ENCODE measurements around the gene TXLNA. TPM values are rescaled to one million over a fixed set of nuclear protein-coding genes. Genes with fewer than 3 reads are reported as not detected.

Gene TXLNA
- total and polyA plus RNA-seq, 9 donors: 23.9 to 71.9 (median 47.8) TPM

DNA sequence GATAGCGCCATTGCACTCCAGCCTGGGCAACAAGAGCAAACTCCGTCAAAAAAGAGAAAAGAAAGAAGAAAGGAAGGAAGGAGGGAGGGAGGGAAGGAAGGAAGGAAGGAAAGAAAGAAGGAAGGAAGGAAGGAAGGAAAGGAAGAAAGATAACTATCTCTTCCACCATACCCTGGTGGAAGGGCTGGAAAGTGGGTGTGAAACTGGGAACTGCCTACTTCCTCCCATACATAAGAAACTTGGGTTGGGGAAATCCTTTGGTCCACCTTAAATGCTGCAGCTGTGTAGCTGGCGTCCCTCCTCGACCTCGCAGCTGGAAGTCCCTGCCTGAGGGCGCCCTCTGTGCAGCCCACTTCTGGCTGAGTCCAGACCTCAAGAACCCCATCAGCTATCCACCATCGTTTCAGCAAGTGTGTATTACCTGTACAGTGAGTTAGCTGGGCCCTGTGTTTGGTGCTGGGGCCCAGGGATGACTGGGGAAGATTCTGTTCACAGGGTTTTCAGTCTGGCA, 62.9 kb downstream of the TXLNA start:
- peaks cover 9% of the 10 kb centered on the region for H3K4me1 ChIP-seq (ENCODE audit: insufficient read depth)

GRCh38 chr1:32246888-32247273, 67.4 kb downstream of the TXLNA start, which contains the start of gene FAM167B:
Gene FAM167B (plus strand): TSS chr1:32247222. CDS start chr1:32247422, 200 bp downstream.
- WGBS, 3 donors: 29 to 49% (median 43%) methylated on average over 3 of the region's 3 CpGs

More for the DNA sequence above, 62.9 kb downstream of the TXLNA start:
- intact Hi-C loops (cut with DNase I): loop anchor here in 1 of 4 donors (10.0 kb wide), 1 partner anchor 122 kb away; the partner anchor contains the start of genes FAM229A and TSSK3
- peak in 4 of 5 donors; percentile 42 to 60 (median 50) for DNase-seq
- TF ChIP-seq, protein P1, sequence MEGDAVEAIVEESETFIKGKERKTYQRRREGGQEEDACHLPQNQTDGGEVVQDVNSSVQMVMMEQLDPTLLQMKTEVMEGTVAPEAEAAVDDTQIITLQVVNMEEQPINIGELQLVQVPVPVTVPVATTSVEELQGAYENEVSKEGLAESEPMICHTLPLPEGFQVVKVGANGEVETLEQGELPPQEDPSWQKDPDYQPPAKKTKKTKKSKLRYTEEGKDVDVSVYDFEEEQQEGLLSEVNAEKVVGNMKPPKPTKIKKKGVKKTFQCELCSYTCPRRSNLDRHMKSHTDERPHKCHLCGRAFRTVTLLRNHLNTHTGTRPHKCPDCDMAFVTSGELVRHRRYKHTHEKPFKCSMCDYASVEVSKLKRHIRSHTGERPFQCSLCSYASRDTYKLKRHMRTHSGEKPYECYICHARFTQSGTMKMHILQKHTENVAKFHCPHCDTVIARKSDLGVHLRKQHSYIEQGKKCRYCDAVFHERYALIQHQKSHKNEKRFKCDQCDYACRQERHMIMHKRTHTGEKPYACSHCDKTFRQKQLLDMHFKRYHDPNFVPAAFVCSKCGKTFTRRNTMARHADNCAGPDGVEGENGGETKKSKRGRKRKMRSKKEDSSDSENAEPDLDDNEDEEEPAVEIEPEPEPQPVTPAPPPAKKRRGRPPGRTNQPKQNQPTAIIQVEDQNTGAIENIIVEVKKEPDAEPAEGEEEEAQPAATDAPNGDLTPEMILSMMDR (IDR thresholded peaks at IDR 0.05): no peak
- TF ChIP-seq POLR2A (IDR thresholded peaks at IDR 0.05): no peak
- no peak for TF ChIP-seq EP300 (IDR thresholded peaks at IDR 0.05)
- Histone ChIP-seq H3K4me3 (no peak overlapping the region), H3K27ac (no peak overlapping the region), H3K27me3 (no peaks in the 10 kb centered on the region), H3K36me3 (no peaks in the 10 kb centered on the region), H3K9me3 (no peaks in the 10 kb centered on the region)
- 17 to 24% (median 23%) methylated on average over 7 of the region's 7 CpGs for WGBS, 3 donors

GRCh38 chr1:32247452-32247851, 68.0 kb downstream of the TXLNA start:
- 74 to 78% (median 77%) methylated on average over 12 of the region's 12 CpGs for WGBS, 3 donors
- Histone ChIP-seq H3K27me3 (no peaks in the 10 kb centered on the region), H3K9me3 (no peaks in the 10 kb centered on the region), H3K27ac (no peak overlapping the region), H3K4me1 (ENCODE audit: insufficient read depth) (peaks cover 14% of the 10 kb centered on the region), H3K36me3 (no peaks in the 10 kb centered on the region), H3K4me3 (no peak overlapping the region)
- TF ChIP-seq POLR2A (IDR thresholded peaks at IDR 0.05) (no peak), EP300 (IDR thresholded peaks at IDR 0.05) (no peak)
- TF ChIP-seq, protein P1 (IDR thresholded peaks at IDR 0.05): no peak
- intact Hi-C loops (cut with DNase I): loop anchor here in 1 of 4 donors (10.0 kb wide), 1 partner anchor 117 kb away; the partner anchor contains the start of genes FAM229A and TSSK3
- peak in 3 of 5 donors; percentile 31 to 52 (median 34) for DNase-seq

More at GRCh38 chr1:32246888-32247273, 67.4 kb downstream of the TXLNA start, which contains the start of gene FAM167B:
- peak in 1 of 5 donors; percentile 49 for DNase-seq
- Histone ChIP-seq H3K4me1 (ENCODE audit: insufficient read depth) (peaks cover 14% of the 10 kb centered on the region), H3K4me3 (no peak within 1 kb of the TSS), H3K27me3 (no peaks in the 10 kb centered on the region), H3K36me3 (no peaks in the 10 kb centered on the region), H3K9me3 (no peaks in the 10 kb centered on the region), H3K27ac (no peak within 1 kb of the TSS)
- intact Hi-C loops (cut with DNase I): loop anchor here in 1 of 4 donors (10.0 kb wide), 1 partner anchor 118 kb away; the partner anchor contains the start of genes FAM229A and TSSK3
- peak; percentile 71 for TF ChIP-seq EP300 (IDR thresholded peaks at IDR 0.05)
- TF ChIP-seq POLR2A (IDR thresholded peaks at IDR 0.05): no peak

Other genes with a start within 250 kb of the TXLNA start
- 100 to 1,000 TPM; 207 to 366 (median 249) TPM for gene PTP4A2, start 241.3 kb upstream of the TXLNA start, total RNA-seq
- 100 to 1,000 TPM in 1 of 2 donors, 10 to 100 TPM in 1; 92.5 to 246 TPM for gene PTP4A2, start 241.3 kb upstream of the TXLNA start, polyA plus RNA-seq
- 100 to 1,000 TPM in 5 of 7 donors, 10 to 100 TPM in 2; 84.3 to 184 (median 164) TPM for gene KHDRBS1, start 165.8 kb upstream of the TXLNA start, total RNA-seq
- gene KHDRBS1, start 165.8 kb upstream of the TXLNA start, polyA plus RNA-seq: 100 to 1,000 TPM; 137 to 138 TPM
- gene TMEM39B, start 106.7 kb upstream of the TXLNA start, total RNA-seq: 10 to 100 TPM in 5 of 7 donors, 1 to 10 TPM in 2; 3.0 to 23.5 (median 15.2) TPM
- gene TMEM39B, start 106.7 kb upstream of the TXLNA start, polyA plus RNA-seq: 10 to 100 TPM in 1 of 2 donors, 1 to 10 TPM in 1; 7.4 to 16.1 TPM
- gene KPNA6, start 71.6 kb upstream of the TXLNA start, total RNA-seq: 10 to 100 TPM; 18.4 to 57.7 (median 47.7) TPM
- gene KPNA6, start 71.6 kb upstream of the TXLNA start, polyA plus RNA-seq: 10 to 100 TPM in 1 of 2 donors, 1 to 10 TPM in 1; 9.3 to 26.9 TPM
- 1 to 10 TPM; 3.2 to 9.4 (median 6.2) TPM for gene CCDC28B, start 20.9 kb downstream of the TXLNA start, total RNA-seq
- 1 to 10 TPM; 2.3 to 6.8 TPM for gene CCDC28B, start 20.9 kb downstream of the TXLNA start, polyA plus RNA-seq
- 1 to 10 TPM; 2.3 to 3.6 (median 2.6) TPM for gene IQCC, start 26.0 kb downstream of the TXLNA start, total RNA-seq
- gene IQCC, start 26.0 kb downstream of the TXLNA start, polyA plus RNA-seq: 1 to 10 TPM; 2.3 to 4.7 TPM
- 10 to 100 TPM in 1 of 7 donors, 1 to 10 TPM in 1, under 1 TPM in 2, not detected in 3; 0.22 to 13.3 (median 0.99) TPM for gene DCDC2B, start 29.4 kb downstream of the TXLNA start, total RNA-seq
- gene DCDC2B, start 29.4 kb downstream of the TXLNA start, polyA plus RNA-seq: under 1 TPM in 1 of 2 donors, not detected in 1; 0.05 TPM
- gene TMEM234, start 42.7 kb downstream of the TXLNA start, total RNA-seq: 10 to 100 TPM; 11.6 to 34.6 (median 24.6) TPM
- 10 to 100 TPM in 1 of 2 donors, 1 to 10 TPM in 1; 9.4 to 13.8 TPM for gene TMEM234, start 42.7 kb downstream of the TXLNA start, polyA plus RNA-seq
- gene EIF3I, start 42.7 kb downstream of the TXLNA start, total RNA-seq: 100 to 1,000 TPM; 140 to 194 (median 161) TPM
- 100 to 1,000 TPM; 189 to 272 TPM for gene EIF3I, start 42.7 kb downstream of the TXLNA start, polyA plus RNA-seq
- 1 to 10 TPM in 6 of 7 donors, not detected in 1; 1.5 to 7.8 (median 3.6) TPM for gene FAM167B, start 67.5 kb downstream of the TXLNA start, total RNA-seq
- 1 to 10 TPM; 2.3 to 3.4 TPM for gene FAM167B, start 67.5 kb downstream of the TXLNA start, polyA plus RNA-seq
- 1 to 10 TPM in 3 of 7 donors, under 1 TPM in 4; 0.35 to 1.4 (median 0.92) TPM for gene LCK, start 71.6 kb downstream of the TXLNA start, total RNA-seq
- gene LCK, start 71.6 kb downstream of the TXLNA start, polyA plus RNA-seq: 1 to 10 TPM in 1 of 2 donors, under 1 TPM in 1; 0.69 to 2.8 TPM
- gene HDAC1, start 112.4 kb downstream of the TXLNA start, total RNA-seq: 100 to 1,000 TPM in 1 of 7 donors, 10 to 100 TPM in 6; 52.9 to 107 (median 89.2) TPM
- gene HDAC1, start 112.4 kb downstream of the TXLNA start, polyA plus RNA-seq: 100 to 1,000 TPM in 1 of 2 donors, 10 to 100 TPM in 1; 66.7 to 101 TPM
- 100 to 1,000 TPM; 105 to 667 (median 335) TPM for gene MARCKSL1, start 156.6 kb downstream of the TXLNA start, total RNA-seq
- 100 to 1,000 TPM; 226 to 268 TPM for gene MARCKSL1, start 156.6 kb downstream of the TXLNA start, polyA plus RNA-seq
- 10 to 100 TPM in 6 of 7 donors, 1 to 10 TPM in 1; 9.1 to 27.0 (median 15.5) TPM for gene FAM229A, start 182.8 kb downstream of the TXLNA start, total RNA-seq
- 10 to 100 TPM in 1 of 2 donors, 1 to 10 TPM in 1; 3.0 to 13.2 TPM for gene FAM229A, start 182.8 kb downstream of the TXLNA start, polyA plus RNA-seq
- 10 to 100 TPM in 1 of 7 donors, 1 to 10 TPM in 6; 2.5 to 12.4 (median 4.0) TPM for gene TSSK3, start 182.9 kb downstream of the TXLNA start, total RNA-seq
- gene TSSK3, start 182.9 kb downstream of the TXLNA start, polyA plus RNA-seq: 1 to 10 TPM in 1 of 2 donors, under 1 TPM in 1; 0.78 to 4.2 TPM
- gene BSDC1, start 214.8 kb downstream of the TXLNA start, total RNA-seq: 100 to 1,000 TPM in 1 of 7 donors, 10 to 100 TPM in 6; 54.9 to 107 (median 73.0) TPM
- gene BSDC1, start 214.8 kb downstream of the TXLNA start, polyA plus RNA-seq: 10 to 100 TPM; 60.5 to 60.7 TPM

All from ovary (tissue), 9 donors.